Bone marrow (tissue), 2 donors: Measurements from ENCODE around the gene ZDHHC21.
"Not testable (repeated sequence)": the region's sequence is repeated elsewhere in the genome, so short reads cannot be mapped to it uniquely, and the experiment has no call there.

Experiments used
- DNase-seq, 2 donors: peaks; one replicate each; lab custom pipeline; 2025; lab: John Stamatoyannopoulos, UW

ZDHHC21 gene

GRCh38 chr9:14682616-14683015 is 10.6 kb downstream of the ZDHHC21 start:
- not testable (repeated sequence) for DNase-seq

GRCh38 chr9:14678776-14679175 is 14.5 kb downstream of the ZDHHC21 start:
- DNase-seq, result no peak

- no peak for DNase-seq
Measured at GRCh38 chr9:14677872-14678271, 15.4 kb downstream of the ZDHHC21 start.

GRCh38 chr9:14677396-14677795 is 15.8 kb downstream of the ZDHHC21 start:
- no peak for DNase-seq

- no peak for DNase-seq
Measured at GRCh38 chr9:14674630-14675029, 18.6 kb downstream of the ZDHHC21 start.

GRCh38 chr9:14671377-14671776 is 21.9 kb downstream of the ZDHHC21 start:
- no peak for DNase-seq

GRCh38 chr9:14670718-14671117 is 22.5 kb downstream of the ZDHHC21 start:
- DNase-seq, result peak in 1 of 2 donors; percentile 11

- not testable (repeated sequence) for DNase-seq
Measured at GRCh38 chr9:14664022-14664421, 29.2 kb downstream of the ZDHHC21 start.

GRCh38 chr9:14662060-14662453 is 31.2 kb downstream of the ZDHHC21 start:
- DNase-seq, result no peak

- no peak for DNase-seq
Measured at GRCh38 chr9:14661421-14662059, 31.7 kb downstream of the ZDHHC21 start.

GRCh38 chr9:14660721-14661120 is 32.5 kb downstream of the ZDHHC21 start:
- no peak for DNase-seq

- DNase-seq, result no peak
Measured at GRCh38 chr9:14654932-14655331, 38.3 kb downstream of the ZDHHC21 start.

GRCh38 chr9:14653511-14653910 is 39.7 kb downstream of the ZDHHC21 start:
- DNase-seq, result no peak

GRCh38 chr9:14652729-14653377 is 40.4 kb downstream of the ZDHHC21 start:
- no peak for DNase-seq

- DNase-seq, result no peak
Measured at GRCh38 chr9:14650596-14650995, 42.6 kb downstream of the ZDHHC21 start.

- no peak for DNase-seq
Measured at GRCh38 chr9:14645648-14646047, 47.6 kb downstream of the ZDHHC21 start.

GRCh38 chr9:14640967-14641366 is 52.3 kb downstream of the ZDHHC21 start:
- DNase-seq, result no peak

GRCh38 chr9:14640294-14640693 is 52.9 kb downstream of the ZDHHC21 start:
- DNase-seq, result no peak

GRCh38 chr9:14633906-14634565 is 59.2 kb downstream of the ZDHHC21 start:
- DNase-seq, result no peak

- DNase-seq, result no peak
Measured at GRCh38 chr9:14633148-14633547, 60.1 kb downstream of the ZDHHC21 start.

GRCh38 chr9:14627513-14627912 is 65.7 kb downstream of the ZDHHC21 start:
- DNase-seq, result no peak

GRCh38 chr9:14618836-14619420 is 74.3 kb downstream of the ZDHHC21 start:
- DNase-seq, result no peak
